Cardiac fibroblast (primary cell): ENCODE measurements around the gene LMNA.
"Not testable (repeated sequence)": the region's sequence is repeated elsewhere in the genome, so short reads cannot be mapped to it uniquely, and the experiment has no call there.

Experiments used
- DNase-seq, 2 donors: peaks; one replicate each; pipeline versions ENCODE4 v3.0.0 to v3.0.0-alpha.2; 2010; ENCODE audit warnings: low read depth in 2 of 2
- H3K4me3 ChIP-seq, 2 donors: replicated peaks in 1 of 2; 1 replicate in 1 of 2; 2 replicates in 1 of 2; pipeline ENCODE4 v1.5.1; 2011; ENCODE audit warnings: low read depth in 2 of 2, low read length in 2 of 2, mild to moderate bottlenecking in 2 of 2, moderate library complexity in 1 of 2
- CTCF ChIP-seq: IDR thresholded peaks from one replicate; pipeline ENCODE4 v1.5.1; 2011; ENCODE audit warnings: low read depth, mild to moderate bottlenecking, low read length, inconsistent platforms

The LMNA gene

DNA sequence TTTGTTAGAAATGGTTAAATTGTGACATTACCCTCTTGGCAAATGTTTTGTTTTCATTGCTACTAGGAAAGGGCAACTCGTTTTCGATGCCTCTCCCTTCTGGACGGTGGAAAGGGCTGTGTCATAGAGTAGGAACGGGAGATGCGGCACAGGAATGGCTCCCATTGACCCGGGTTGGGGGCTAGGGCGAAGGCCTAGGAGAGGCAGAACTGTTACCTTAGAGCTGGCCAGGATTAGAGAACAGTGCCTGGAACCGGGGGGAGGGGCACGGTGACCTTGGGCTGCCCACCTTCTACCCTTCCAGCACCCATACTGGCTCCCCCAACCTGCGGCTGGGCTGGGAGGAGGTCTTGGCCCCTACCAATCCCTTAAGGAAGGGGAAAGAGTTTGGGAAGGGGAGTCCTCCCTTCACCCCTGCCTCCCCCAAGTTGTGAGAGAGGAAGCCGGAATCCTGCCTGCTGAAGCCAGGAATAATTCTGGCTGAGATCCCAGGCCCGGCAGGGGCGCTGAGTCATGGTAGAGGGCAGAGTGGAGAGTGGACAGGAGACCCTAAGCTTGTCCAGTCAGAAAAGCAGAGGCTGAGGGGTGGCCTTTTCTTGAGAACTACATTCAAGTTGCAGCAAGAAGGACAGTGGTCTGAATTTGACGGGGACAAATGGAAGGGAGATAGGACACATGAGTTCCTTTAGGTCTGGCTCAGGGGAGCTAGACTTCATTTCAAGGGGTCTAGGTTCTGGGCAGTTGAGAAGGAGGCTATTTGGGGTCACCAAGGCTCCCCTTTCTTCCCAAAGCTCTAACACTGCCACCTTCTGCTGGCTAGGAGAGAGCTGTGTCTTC is 8.2 kb downstream of the LMNA start:
- DNase-seq, result peak; percentile 92 to 94
- peak overlapping the region; percentile 35 to 45 for H3K4me3 ChIP-seq
- TF ChIP-seq CTCF, result no peak

DNA sequence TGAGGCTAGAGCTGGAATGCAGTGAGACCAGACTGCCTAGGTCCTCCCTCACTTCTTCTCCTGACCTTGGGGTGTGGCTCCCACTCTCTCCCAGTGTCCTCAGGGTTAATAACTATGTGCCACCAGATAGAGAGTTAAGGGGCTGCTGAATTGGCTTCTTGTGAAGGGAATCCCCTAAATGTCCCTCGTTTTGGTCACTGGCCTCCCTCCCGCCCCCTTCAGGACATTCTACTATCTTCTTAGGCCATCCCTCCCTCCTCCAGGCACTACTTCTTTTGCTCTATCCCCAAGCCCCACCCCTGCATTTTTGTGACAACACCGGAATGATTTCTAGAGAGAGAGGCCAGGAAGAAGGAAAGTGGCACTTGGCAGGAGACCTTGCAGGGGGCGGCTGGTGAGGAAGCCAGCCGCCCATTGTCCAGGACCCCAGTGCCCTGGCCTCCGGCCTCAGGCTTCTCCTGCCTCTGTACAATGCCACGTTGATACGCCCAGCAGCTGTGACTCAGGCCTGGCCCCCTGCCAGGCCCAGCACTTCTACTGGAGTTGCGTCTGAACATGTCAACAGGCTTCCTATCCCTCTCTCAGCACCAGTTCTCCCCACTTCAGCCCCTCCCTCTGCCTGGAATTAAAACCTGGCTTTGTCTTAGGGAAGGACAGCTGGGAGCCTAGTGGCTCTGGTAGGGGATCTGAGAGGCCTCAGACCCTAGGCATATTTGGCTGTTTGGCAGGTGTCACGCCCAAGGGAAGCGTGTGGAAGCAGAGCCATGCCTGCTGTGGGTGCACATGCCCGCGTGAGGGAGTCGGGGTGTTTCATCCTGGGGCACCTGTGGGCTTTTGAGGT is 9.1 kb downstream of the LMNA start:
- peak; percentile 36 for TF ChIP-seq CTCF
- DNase-seq, result peak; percentile 98 to 99
- peak overlapping the region; percentile 15 to 45 for H3K4me3 ChIP-seq

GRCh38 chr1:156124557-156125483 is 10.3 kb downstream of the LMNA start:
- no peak overlapping the region for H3K4me3 ChIP-seq
- peak; percentile 57 to 67 for DNase-seq
- TF ChIP-seq CTCF, result no peak

- not testable (repeated sequence) for H3K4me3 ChIP-seq, DNase-seq
Measured at GRCh38 chr1:156125544-156125943, 11.0 kb downstream of the LMNA start.

GRCh38 chr1:156126043-156126629 is 11.6 kb downstream of the LMNA start:
- TF ChIP-seq CTCF, result peak; percentile 68
- H3K4me3 ChIP-seq, result peak overlapping the region; percentile 17 to 36
- DNase-seq, result peak; percentile 98 to 99

GRCh38 chr1:156126630-156127534 is 12.4 kb downstream of the LMNA start:
- H3K4me3 ChIP-seq, result peak overlapping the region; percentile 17 to 36
- TF ChIP-seq CTCF, result no peak
- peak; percentile 80 to 93 for DNase-seq
